Choroid plexus epithelial cell (primary cell): ENCODE data around the gene ENDOV.

Experiments
- DNase-seq: peaks from one replicate; pipeline ENCODE4 v3.0.0-alpha.2; 2010; ENCODE audit warnings: low read depth
- H3K4me3 ChIP-seq: 2 replicates; pipeline ENCODE4 v1.5.1; 2011; ENCODE audit warnings: low read depth, mild to moderate bottlenecking, control low read depth, low read length, moderate library complexity
- CTCF ChIP-seq: conservative IDR thresholded peaks from 2 replicates; pipeline ENCODE4 v1.5.1; 2011; ENCODE audit warnings: low read depth, mild to moderate bottlenecking, control low read depth, inconsistent platforms, low read length, moderate library complexity

Gene ENDOV

DNA sequence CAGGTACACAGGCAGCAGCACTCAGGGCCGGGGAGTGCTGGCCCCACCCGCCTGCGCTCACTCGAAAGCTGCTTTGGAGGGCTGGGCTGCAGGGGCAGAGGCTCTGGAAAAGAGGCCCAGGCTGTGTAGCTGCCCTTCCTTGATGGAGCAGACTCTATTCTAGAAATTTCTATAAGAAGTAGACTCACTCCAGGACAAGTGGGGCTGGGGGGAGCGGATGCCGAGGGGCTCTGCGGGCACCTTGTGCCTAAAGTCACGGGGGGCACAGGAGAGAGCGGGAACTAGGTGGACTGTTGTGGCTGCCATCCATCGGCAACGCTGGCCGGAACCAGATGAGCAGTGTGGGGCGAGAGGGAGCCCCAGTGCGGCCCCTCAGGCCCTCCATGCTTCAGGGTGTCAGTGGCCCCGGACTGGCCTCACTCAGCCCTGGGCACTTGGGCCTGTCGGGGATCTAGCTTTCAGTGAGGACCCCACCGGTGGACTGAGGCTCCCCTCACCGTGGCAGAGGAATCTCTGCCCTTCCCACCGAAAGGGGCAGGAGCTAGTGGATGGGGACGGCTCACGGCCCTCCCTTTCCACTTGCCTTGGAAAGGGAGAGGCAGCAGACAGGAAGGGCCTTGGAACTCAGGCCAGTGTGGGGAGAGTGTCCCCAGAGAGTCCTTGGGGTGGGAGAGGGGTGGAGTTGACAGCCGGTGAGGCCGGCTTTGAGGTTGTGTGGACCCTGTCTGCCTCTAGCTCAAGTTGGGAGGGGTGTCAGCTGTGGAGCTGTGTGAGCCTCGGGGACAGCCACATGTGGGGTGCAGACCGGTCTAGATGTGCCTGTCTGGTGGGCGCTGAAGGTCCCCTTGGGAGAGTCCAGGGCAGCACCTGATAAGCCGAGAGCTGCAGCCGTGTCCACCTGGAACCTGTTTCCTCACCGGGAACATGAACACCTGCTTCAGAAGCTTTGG lies 16.6 kb downstream of the ENDOV start:
- TF ChIP-seq CTCF = no peak
- H3K4me3 ChIP-seq = no peak overlapping the region
- DNase-seq = no peak

DNA sequence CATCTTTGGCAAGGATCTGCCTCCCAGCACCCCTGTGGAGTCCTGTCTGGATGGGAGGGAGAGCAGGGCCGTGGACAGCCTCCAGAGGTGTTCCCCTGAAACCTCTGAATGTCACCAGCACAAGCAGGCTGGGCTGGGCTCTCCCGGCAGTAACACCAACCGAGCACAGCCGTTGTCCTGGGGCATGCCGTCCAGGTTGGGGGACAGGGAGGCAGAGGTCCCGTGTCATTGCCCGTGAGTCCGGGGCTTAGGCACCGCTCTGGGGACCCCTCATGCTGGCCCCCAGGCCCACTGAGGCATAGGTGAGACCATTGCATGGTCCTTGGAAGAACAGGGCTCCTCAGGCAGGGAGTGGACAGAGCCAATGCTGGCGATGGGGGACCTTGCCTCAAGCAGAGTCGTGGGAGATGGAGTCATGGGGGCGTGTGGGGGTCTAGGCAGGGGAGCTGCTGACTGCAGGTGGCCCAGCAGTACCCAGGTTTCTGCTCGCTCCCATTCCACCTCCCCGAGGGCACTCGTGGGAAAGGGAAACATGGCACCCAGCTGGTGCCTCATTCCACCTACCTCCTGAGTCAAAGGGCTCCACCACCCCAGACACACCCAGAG lies 17.5 kb downstream of the ENDOV start:
- no peak overlapping the region for H3K4me3 ChIP-seq
- no peak for DNase-seq
- no peak for TF ChIP-seq CTCF

DNA sequence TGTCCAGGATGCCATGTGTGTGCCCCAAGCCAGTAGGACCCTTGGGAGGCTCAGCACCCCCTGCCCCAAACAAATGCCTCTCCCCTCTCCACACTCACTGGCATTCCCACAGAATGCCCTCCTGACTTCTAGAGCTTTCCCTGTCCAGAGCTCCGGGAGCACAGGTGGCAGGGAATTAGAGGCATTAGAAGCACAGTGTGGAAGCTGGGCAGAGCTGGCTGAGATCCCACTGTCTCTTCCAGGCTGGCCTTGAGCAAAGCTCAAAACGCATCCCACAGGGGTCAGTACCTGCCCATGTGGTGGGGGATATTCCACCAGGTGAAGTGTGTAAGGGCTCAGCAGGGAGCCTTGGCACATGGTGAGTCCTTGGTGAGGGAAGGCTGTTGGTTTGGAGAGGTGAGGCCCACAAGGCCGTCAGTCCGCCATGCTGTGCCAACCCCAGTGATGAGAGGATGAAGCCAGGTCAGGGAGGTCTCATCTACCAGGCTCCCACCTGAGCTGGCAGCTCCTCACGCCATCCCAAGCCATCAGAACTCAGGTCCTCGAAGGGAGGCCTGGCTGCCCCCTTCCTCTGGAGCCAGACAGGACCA lies 18.1 kb downstream of the ENDOV start:
- no peak for DNase-seq
- no peak overlapping the region for H3K4me3 ChIP-seq
- TF ChIP-seq CTCF = no peak

DNA sequence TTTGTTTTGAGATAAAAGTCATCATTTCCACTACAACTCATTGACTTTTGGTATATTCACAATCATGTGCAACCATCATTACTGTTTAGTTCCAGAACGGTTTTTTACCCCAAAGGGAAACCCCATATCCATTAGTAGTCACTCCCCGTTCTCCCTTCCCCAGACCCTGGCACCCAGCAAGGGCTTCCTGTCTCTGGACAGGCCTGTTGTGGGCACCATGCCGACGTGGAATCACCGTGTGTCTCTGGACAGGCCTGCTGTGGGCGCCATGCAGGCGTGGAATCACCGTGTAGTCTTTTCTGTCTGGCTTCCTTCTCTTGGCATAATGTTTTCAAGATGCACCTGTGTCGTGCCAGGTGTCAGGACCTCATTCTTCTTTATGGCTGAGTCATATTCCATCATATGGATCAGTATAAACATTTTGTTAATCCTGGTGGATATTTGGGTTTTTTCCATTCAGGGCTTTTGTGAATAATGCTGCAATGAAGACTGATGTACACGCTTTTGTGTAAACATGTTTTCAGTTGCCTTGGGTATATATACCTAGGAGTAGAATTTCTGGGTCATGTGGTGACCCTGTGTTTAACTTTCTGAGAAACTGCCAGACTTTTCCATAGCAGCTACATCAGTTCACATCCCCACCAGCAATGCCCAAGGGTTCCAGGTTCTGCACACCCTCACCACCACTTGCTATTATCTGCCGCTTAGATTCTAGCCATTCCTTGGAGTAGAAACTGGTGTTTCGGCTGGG lies 19.1 kb downstream of the ENDOV start:
- no peak overlapping the region for H3K4me3 ChIP-seq
- no peak for TF ChIP-seq CTCF
- no peak for DNase-seq

GRCh38 chr17:80437532-80437931 lies 22.6 kb downstream of the ENDOV start:
- TF ChIP-seq CTCF = no peak
- H3K4me3 ChIP-seq = no peak overlapping the region

GRCh38 chr17:80438806-80439205 lies 23.8 kb downstream of the ENDOV start:
- no peak for TF ChIP-seq CTCF
- no peak overlapping the region for H3K4me3 ChIP-seq
- DNase-seq = no peak

More at GRCh38 chr17:80437532-80437931, 22.6 kb downstream of the ENDOV start:
- DNase-seq = no peak
